Omental fat pad (tissue), 4 donors: ENCODE measurements around the gene CLEC11A. TPM values are rescaled to one million over a fixed set of nuclear protein-coding genes. Genes with fewer than 3 reads are reported as not detected.
"Not testable (repeated sequence)": the region's sequence is repeated elsewhere in the genome, so short reads cannot be mapped to it uniquely, and the experiment has no call there.

Experiments
- ATAC-seq: fragments of 150-250 bp; one replicate; pipeline ENCODE4 v1.9.1; 2016; ENCODE audit warnings: mild to moderate bottlenecking, moderate library complexity; ENCODE audit not compliant: low FRiP score
- DNase-seq: peaks from one replicate; pipeline ENCODE4 v3.0.0-alpha.2; 2019; ENCODE audit warnings: low spot score
- total RNA-seq, 4 donors: library from RNA; depleted of rRNA; stranded (reverse); fragments of >200 nt; gene quantifications; one replicate each; pipeline ENCODE4 v1.1.0, GENCODE V29; 2016
- TF ChIP-seq, protein P1 (sequence below), 3 donors: fragments of 450-650 bp; IDR thresholded peaks; one replicate each; pipeline ENCODE4 v1.5.1; 2016 to 2017; ENCODE audit warnings: antibody characterized with exemption in 3 of 3, mild to moderate bottlenecking in 3 of 3, moderate library complexity in 2 of 3

Gene CLEC11A
- total RNA-seq, 4 donors from 2014 or later, result 17.1 to 32.0 (median 21.9) TPM

DNA sequence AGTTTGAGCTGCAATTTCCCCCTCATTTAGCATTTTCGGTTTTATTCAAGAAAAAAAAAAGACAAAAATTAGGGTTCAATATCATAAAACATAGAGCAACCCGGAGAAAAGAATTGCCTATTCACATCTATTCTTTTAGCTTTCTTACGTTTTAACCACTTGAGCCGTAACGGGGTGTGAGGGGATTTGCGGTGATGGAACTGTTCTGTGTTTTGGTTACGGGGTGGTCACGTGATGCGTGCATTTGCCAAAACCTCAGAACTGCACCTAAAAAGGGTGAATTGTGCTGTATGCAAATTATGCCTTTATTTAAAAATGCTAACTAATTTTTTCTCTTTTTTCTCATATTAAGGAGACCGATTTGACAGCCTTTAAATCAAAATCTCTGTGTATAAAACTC lies 22.1 kb downstream of the CLEC11A start:
- ATAC-seq (no peak), DNase-seq (no peak)
- TF ChIP-seq, protein P1, sequence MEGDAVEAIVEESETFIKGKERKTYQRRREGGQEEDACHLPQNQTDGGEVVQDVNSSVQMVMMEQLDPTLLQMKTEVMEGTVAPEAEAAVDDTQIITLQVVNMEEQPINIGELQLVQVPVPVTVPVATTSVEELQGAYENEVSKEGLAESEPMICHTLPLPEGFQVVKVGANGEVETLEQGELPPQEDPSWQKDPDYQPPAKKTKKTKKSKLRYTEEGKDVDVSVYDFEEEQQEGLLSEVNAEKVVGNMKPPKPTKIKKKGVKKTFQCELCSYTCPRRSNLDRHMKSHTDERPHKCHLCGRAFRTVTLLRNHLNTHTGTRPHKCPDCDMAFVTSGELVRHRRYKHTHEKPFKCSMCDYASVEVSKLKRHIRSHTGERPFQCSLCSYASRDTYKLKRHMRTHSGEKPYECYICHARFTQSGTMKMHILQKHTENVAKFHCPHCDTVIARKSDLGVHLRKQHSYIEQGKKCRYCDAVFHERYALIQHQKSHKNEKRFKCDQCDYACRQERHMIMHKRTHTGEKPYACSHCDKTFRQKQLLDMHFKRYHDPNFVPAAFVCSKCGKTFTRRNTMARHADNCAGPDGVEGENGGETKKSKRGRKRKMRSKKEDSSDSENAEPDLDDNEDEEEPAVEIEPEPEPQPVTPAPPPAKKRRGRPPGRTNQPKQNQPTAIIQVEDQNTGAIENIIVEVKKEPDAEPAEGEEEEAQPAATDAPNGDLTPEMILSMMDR (IDR thresholded peaks at IDR 0.05), result no peak

DNA sequence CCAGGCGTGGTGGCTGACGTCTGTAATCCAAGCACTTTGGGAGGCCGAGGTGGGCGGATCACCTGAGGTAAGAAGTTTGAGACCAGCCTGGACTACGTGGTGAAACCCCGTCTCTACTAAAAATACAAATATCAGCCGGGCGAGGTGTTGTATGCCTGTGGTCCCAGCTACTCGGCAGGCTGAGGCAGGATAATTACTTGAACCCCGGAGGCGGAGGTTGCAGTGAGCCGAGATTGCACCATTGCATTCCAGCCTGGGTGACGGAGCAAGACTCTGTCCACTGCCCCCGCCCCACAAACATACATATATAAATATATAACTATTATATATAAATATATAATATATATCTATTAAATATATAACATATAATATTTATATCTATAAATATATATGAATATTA lies 24.0 kb downstream of the CLEC11A start:
- not testable (repeated sequence) for DNase-seq, ATAC-seq

DNA sequence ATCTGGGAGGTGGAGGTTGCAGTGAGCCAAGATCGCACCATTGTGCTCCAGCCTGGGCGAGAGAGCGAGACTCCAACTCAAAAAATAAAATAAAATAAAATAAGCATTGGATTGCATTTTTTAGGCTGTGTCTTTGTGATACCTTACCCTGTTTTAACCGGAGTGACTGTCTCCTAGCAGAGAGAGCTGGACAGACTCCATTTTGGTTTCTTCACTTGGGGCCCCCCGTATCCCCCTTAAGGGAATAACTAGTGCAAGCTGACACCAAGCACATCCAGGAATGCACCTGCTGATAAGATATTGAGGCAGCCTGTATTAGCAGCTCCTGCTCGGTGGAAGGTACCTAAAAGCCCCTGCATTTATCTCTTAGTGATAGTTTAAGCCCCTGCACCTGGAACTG lies 26.3 kb downstream of the CLEC11A start:
- DNase-seq, result no peak
- ATAC-seq, result no peak
- TF ChIP-seq, protein P1 (IDR thresholded peaks at IDR 0.05), result no peak

- TF ChIP-seq, protein P1 (IDR thresholded peaks at IDR 0.05), result no peak
- ATAC-seq (no peak), DNase-seq (no peak)
Observed at GRCh38 chr19:50750010-50750409, 26.8 kb downstream of the CLEC11A start.

DNA sequence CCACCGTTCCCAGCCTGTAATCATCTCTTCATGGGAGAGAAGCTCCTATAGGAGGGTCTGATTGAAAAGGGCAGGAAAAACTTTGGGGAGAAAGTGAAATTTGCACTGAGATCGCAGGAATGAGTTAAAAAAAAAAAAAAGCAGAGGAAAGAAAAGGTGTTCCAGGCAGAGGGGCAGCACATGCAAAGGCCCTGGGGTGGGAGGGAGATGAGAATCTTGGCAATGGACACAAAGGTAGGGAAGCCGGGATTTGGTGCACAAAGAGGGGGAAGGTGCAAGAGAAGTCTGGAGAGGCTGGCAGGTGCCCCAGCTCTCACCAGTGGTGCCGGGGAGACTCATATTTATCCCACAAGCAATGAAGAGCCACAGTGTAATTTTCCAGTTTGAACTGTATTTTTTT lies 30.7 kb downstream of the CLEC11A start:
- TF ChIP-seq, protein P1 (IDR thresholded peaks at IDR 0.05), result no peak
- no peak for ATAC-seq
- DNase-seq, result no peak

GRCh38 chr19:50756244-50756643 lies 33.1 kb downstream of the CLEC11A start:
- ATAC-seq, DNase-seq: not testable (repeated sequence)

GRCh38 chr19:50757624-50758023 lies 34.5 kb downstream of the CLEC11A start:
- ATAC-seq, DNase-seq: not testable (repeated sequence)

DNA sequence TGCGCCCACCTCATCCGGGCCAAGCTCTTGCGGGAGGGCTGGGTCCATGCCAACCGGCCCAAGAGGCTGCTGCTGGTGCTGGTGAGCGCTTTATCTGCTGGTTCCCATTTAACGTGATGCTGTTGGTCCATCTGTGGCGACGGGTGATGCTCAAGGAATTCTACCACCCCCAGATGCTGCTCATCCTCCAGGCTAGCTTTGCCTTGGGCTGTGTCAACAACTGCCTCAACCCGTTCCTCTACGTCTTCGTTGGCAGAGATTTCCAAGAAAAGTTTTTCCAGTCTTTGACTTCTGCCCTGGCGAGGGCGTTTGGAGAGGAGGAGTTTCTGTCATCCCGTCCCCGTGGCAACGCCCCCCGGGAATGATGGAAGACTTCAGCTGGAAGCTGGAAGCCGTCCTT lies 35.9 kb downstream of the CLEC11A start:
- ATAC-seq, DNase-seq: not testable (repeated sequence)

GRCh38 chr19:50759886-50760285 lies 36.7 kb downstream of the CLEC11A start:
- TF ChIP-seq, protein P1 (IDR thresholded peaks at IDR 0.05), result no peak
- no peak for ATAC-seq
- no peak for DNase-seq

DNA sequence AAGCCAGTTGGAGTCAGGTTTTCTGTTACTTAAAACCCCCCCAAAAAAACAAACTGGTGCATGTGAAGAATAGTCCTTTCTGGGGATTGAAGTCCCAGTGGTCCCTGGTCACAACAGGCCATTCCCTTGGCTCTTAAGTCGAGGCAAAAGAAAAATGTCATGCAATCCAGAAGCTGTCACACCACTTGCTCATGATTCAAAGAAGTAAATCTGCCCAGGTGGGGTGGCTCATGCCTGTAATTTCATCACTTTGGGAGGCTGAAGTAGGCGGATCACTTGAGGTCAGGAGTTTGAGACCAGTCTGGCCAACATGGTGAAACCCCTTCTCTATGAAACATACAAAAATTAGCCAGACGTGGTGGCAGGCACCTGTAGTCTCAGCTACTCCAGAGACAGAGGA lies 38.3 kb downstream of the CLEC11A start:
- not testable (repeated sequence) for DNase-seq, ATAC-seq

DNA sequence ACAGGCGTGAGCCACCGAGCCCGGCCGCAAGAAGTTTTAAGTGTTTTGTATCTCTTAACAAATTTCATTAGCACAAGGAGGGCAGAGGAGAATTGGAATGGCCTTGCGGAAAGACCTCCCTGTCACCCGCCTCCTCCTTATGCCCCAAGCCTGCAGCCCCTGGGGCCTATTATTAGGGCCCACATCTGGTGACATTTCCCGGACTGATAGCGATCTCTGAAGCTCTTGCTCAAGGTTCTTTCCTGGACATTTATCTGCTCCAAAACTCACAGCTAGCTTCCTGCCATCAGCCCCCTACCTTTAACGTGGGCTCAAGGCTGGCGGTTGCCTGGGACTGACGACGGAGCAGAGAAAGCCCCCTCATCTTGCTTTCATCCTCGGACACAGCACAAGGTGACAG lies 40.4 kb downstream of the CLEC11A start:
- DNase-seq, ATAC-seq: not testable (repeated sequence)
